HG03571 (cell line): ENCODE results near the gene FBXL15.

ENCODE experiments used
- ATAC-seq: cut with Tn5 transposase; IDR thresholded peaks from one replicate; pipeline ENCODE4 v1.9.1; 2021; ENCODE audit not compliant: unreplicated experiment

Gene FBXL15

GRCh38 chr10:102397222-102398171, 23.1 kb upstream of the FBXL15 start:
- ATAC-seq, result no peak

- no peak for ATAC-seq
These were observed 22.2 kb upstream of the FBXL15 start for GRCh38 chr10:102398172-102399020.

- ATAC-seq, result no peak
These were observed 21.2 kb upstream of the FBXL15 start for GRCh38 chr10:102399217-102400021.

- ATAC-seq, result no peak
These were observed 20.6 kb upstream of the FBXL15 start for GRCh38 chr10:102400076-102400475.

GRCh38 chr10:102400598-102401341, 19.9 kb upstream of the FBXL15 start:
- ATAC-seq, result no peak

GRCh38 chr10:102401342-102401654, 19.3 kb upstream of the FBXL15 start:
- ATAC-seq, result no peak

- no peak for ATAC-seq
These were observed 18.7 kb upstream of the FBXL15 start for GRCh38 chr10:102401735-102402511.

- ATAC-seq, result no peak
These were observed 18.1 kb upstream of the FBXL15 start for GRCh38 chr10:102402512-102402896.

GRCh38 chr10:102403115-102403514, 17.5 kb upstream of the FBXL15 start:
- no peak for ATAC-seq

- ATAC-seq, result no peak
These were observed 16.1 kb upstream of the FBXL15 start for GRCh38 chr10:102404361-102405107.

- no peak for ATAC-seq
These were observed 15.5 kb upstream of the FBXL15 start for GRCh38 chr10:102405108-102405571.

- no peak for ATAC-seq
These were observed 15.0 kb upstream of the FBXL15 start for GRCh38 chr10:102405632-102406031.

- ATAC-seq, result no peak
These were observed 13.8 kb upstream of the FBXL15 start for GRCh38 chr10:102406815-102407214.

GRCh38 chr10:102407425-102408130, 13.1 kb upstream of the FBXL15 start:
- no peak for ATAC-seq

GRCh38 chr10:102408131-102408727, 12.4 kb upstream of the FBXL15 start:
- ATAC-seq, result no peak

- no peak for ATAC-seq
These were observed 11.7 kb upstream of the FBXL15 start for GRCh38 chr10:102408728-102409603.
